DMS153 treated with DMSO at 0.1 percent for 48 hours (cell line): ENCODE measurements around the gene IL6ST.
"Not testable (repeated sequence)": the region's sequence is repeated elsewhere in the genome, so short reads cannot be mapped to it uniquely, and the experiment has no call there.

ENCODE experiments used
- DNase-seq: peaks from one replicate; lab custom pipeline; 2025; ENCODE audit not compliant: unreplicated experiment; lab: John Stamatoyannopoulos, UW

IL6ST gene

GRCh38 chr5:55994495-55994997, at the start of gene IL6ST:
Gene IL6ST, minus strand, starts transcription at chr5:55994963. Its CDS starts 18,685 bp downstream, at chr5:55976278.
- no peak for DNase-seq

- no peak for DNase-seq
Observed at GRCh38 chr5:56039985-56040384, 45.2 kb upstream of the IL6ST start.

- not testable (repeated sequence) for DNase-seq
Observed at GRCh38 chr5:56038206-56038605, 43.4 kb upstream of the IL6ST start.

- DNase-seq: no peak
Observed at GRCh38 chr5:56037531-56038010, 42.8 kb upstream of the IL6ST start.

- DNase-seq: not testable (repeated sequence)
Observed at GRCh38 chr5:56035394-56035793, 40.6 kb upstream of the IL6ST start.

- not testable (repeated sequence) for DNase-seq
Observed at GRCh38 chr5:56029871-56030630, 35.3 kb upstream of the IL6ST start.

- no peak for DNase-seq
Observed at GRCh38 chr5:56029457-56029856, 34.7 kb upstream of the IL6ST start.

- no peak for DNase-seq
Observed at GRCh38 chr5:56028708-56029107, 33.9 kb upstream of the IL6ST start.

- no peak for DNase-seq
Observed at GRCh38 chr5:56026863-56027300, 32.1 kb upstream of the IL6ST start.

GRCh38 chr5:56025151-56025885, 30.6 kb upstream of the IL6ST start:
- DNase-seq: no peak

GRCh38 chr5:56024810-56025150, 30.0 kb upstream of the IL6ST start:
- DNase-seq: no peak

- no peak for DNase-seq
Observed at GRCh38 chr5:56023296-56023695, 28.5 kb upstream of the IL6ST start.

GRCh38 chr5:56019306-56020272, 24.8 kb upstream of the IL6ST start:
- no peak for DNase-seq

- DNase-seq: no peak
Observed at GRCh38 chr5:56018832-56019231, 24.1 kb upstream of the IL6ST start.

- not testable (repeated sequence) for DNase-seq
Observed at GRCh38 chr5:56014701-56015100, 19.9 kb upstream of the IL6ST start.

GRCh38 chr5:56013939-56014338, 19.2 kb upstream of the IL6ST start:
- DNase-seq: not testable (repeated sequence)

- DNase-seq: no peak
Observed at GRCh38 chr5:56012281-56012963, 17.7 kb upstream of the IL6ST start.

GRCh38 chr5:56011835-56012234, 17.1 kb upstream of the IL6ST start:
- no peak for DNase-seq

- DNase-seq: no peak
Observed at GRCh38 chr5:56010431-56010830, 15.7 kb upstream of the IL6ST start.

GRCh38 chr5:56006600-56006999, 11.8 kb upstream of the IL6ST start:
- DNase-seq: no peak
